ENCODE results near the gene ANO2.

ANO2 gene

GRCh38 chr12:5631497-5631896, 313.6 kb downstream of the ANO2 start:
- TF ChIP-seq TEAD4 (IDR thresholded peaks at IDR 0.05): no peak
- TF ChIP-seq, protein P1, sequence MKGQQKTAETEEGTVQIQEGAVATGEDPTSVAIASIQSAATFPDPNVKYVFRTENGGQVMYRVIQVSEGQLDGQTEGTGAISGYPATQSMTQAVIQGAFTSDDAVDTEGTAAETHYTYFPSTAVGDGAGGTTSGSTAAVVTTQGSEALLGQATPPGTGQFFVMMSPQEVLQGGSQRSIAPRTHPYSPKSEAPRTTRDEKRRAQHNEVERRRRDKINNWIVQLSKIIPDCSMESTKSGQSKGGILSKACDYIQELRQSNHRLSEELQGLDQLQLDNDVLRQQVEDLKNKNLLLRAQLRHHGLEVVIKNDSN (IDR thresholded peaks at IDR 0.05): no peak
- TF ChIP-seq TCF12 (IDR thresholded peaks at IDR 0.05; ENCODE audit: low read depth): no peak
- no peak for TF ChIP-seq NFIC (IDR thresholded peaks at IDR 0.05)
- no peak for TF ChIP-seq EGR1 (IDR thresholded peaks at IDR 0.05)
- no peak for TF ChIP-seq RAD21 (IDR thresholded peaks at IDR 0.05; ENCODE audit: low read depth)
- no peak for TF ChIP-seq CEBPB (IDR thresholded peaks at IDR 0.05)
- TF ChIP-seq FOXM1 (IDR thresholded peaks at IDR 0.05; ENCODE audit: borderline replicate concordance, low read depth): no peak
- no peak for TF ChIP-seq YY1 (IDR thresholded peaks at IDR 0.05; ENCODE audit: low read depth)
- TF ChIP-seq, protein P2, sequence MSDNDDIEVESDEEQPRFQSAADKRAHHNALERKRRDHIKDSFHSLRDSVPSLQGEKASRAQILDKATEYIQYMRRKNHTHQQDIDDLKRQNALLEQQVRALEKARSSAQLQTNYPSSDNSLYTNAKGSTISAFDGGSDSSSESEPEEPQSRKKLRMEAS (IDR thresholded peaks at IDR 0.05): no peak
- TF ChIP-seq CREB1 (IDR thresholded peaks at IDR 0.05; ENCODE audit: low read depth): no peak
- no peak for TF ChIP-seq ZBTB7A (IDR thresholded peaks at IDR 0.05; ENCODE audit: low read depth)
- TF ChIP-seq EP300 (IDR thresholded peaks at IDR 0.05; ENCODE audit: borderline replicate concordance): no peak
- TF ChIP-seq REST (IDR thresholded peaks at IDR 0.05; ENCODE audit: low read depth): no peak

DNA sequence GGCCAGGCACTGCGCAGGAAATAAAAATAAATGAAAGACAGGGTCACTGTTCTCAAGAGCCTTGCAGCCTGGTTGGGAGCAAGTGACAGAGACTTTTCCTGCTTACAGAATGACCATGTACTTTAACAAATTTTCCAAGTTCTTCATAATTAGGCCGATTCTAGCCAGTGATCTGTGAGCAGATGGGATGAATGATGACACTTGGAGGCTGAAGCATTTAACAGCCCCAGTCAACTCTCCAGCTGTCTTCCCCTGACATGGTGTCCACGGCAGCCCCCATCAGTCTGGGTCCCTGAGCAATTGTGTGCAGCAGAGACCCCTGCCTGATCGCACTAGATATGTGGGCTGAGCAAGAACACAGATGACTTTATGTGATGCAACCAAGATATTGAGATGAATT, 314.3 kb downstream of the ANO2 start:
- no peak for TF ChIP-seq ZBTB7A (IDR thresholded peaks at IDR 0.05; ENCODE audit: low read depth)
- TF ChIP-seq CEBPB (IDR thresholded peaks at IDR 0.05): no peak
- no peak for TF ChIP-seq FOXM1 (IDR thresholded peaks at IDR 0.05; ENCODE audit: borderline replicate concordance, low read depth)
- TF ChIP-seq CREB1 (IDR thresholded peaks at IDR 0.05; ENCODE audit: low read depth): no peak
- no peak for TF ChIP-seq REST (IDR thresholded peaks at IDR 0.05; ENCODE audit: low read depth)
- TF ChIP-seq, protein P1 (IDR thresholded peaks at IDR 0.05): no peak
- TF ChIP-seq TEAD4 (IDR thresholded peaks at IDR 0.05): no peak
- no peak for TF ChIP-seq NFIC (IDR thresholded peaks at IDR 0.05)

DNA sequence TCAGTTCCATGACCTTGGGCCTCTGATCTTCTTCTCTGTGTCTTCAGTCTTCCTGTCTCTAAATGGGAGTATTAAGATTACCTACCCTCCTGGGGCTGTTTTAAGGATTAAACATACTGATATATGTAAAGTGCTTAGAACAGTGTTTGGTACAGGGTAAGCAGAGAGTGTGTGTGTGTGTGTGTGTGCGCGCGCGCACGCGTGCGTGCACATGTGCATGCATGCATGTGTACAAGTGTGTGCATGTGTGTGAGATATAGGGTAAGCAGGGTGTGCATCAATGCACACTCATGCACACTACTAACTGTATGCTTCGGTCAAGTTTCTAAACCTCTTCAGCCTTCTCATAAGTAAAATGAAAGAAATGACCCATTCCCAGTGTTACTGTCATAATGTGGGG, 316.6 kb downstream of the ANO2 start:
- TF ChIP-seq, protein P2 (IDR thresholded peaks at IDR 0.05): no peak
- TF ChIP-seq RAD21 (IDR thresholded peaks at IDR 0.05; ENCODE audit: low read depth): no peak
- no peak for TF ChIP-seq TEAD4 (IDR thresholded peaks at IDR 0.05)
- TF ChIP-seq CREB1 (IDR thresholded peaks at IDR 0.05; ENCODE audit: low read depth): no peak
- no peak for TF ChIP-seq TCF12 (IDR thresholded peaks at IDR 0.05; ENCODE audit: low read depth)
- TF ChIP-seq EGR1 (IDR thresholded peaks at IDR 0.05): no peak
- TF ChIP-seq NFIC (IDR thresholded peaks at IDR 0.05): no peak
- TF ChIP-seq TAF1 (IDR thresholded peaks at IDR 0.05; ENCODE audit: low read depth): no peak
- no peak for TF ChIP-seq ZBTB7A (IDR thresholded peaks at IDR 0.05; ENCODE audit: low read depth)
- TF ChIP-seq, protein P1 (IDR thresholded peaks at IDR 0.05): no peak
- no peak for TF ChIP-seq CEBPB (IDR thresholded peaks at IDR 0.05)
- no peak for TF ChIP-seq REST (IDR thresholded peaks at IDR 0.05; ENCODE audit: low read depth)
- no peak for TF ChIP-seq YY1 (IDR thresholded peaks at IDR 0.05; ENCODE audit: low read depth)
- no peak for TF ChIP-seq FOXM1 (IDR thresholded peaks at IDR 0.05; ENCODE audit: borderline replicate concordance, low read depth)
- no peak for TF ChIP-seq EP300 (IDR thresholded peaks at IDR 0.05; ENCODE audit: borderline replicate concordance)

DNA sequence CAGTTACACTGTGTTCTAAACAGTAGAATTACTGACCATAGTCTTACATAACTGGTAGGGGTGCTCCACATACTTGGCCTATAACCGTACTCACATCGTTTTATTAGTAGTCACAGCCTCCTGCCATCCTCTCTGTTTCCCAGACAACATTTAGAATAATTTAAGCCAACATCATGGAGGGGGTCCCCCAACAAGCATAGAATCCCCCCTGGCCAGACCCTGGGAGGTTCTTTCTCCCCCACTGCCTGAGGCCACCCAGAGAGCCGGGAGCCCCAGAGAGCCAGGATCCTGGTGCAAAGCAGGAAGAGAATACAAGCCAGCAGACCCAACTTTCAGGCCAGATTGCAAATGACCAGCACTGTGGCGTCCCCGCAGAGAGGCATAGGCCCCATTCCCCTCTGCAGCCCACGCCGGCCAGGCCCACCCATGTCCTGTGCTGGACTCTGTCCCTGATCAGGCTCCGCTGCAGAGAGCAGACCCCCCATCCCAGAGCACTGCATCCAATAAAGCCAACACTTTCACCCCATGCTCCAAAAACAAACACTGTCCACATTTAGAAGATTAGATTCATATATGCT, 317.9 kb downstream of the ANO2 start:
- TF ChIP-seq TAF1 (IDR thresholded peaks at IDR 0.05; ENCODE audit: low read depth): no peak
- TF ChIP-seq, protein P1 (IDR thresholded peaks at IDR 0.05): no peak
- no peak for TF ChIP-seq CEBPB (IDR thresholded peaks at IDR 0.05)
- TF ChIP-seq, protein P2 (IDR thresholded peaks at IDR 0.05): no peak
- no peak for TF ChIP-seq CREB1 (IDR thresholded peaks at IDR 0.05; ENCODE audit: low read depth)
- TF ChIP-seq FOXM1 (IDR thresholded peaks at IDR 0.05; ENCODE audit: borderline replicate concordance, low read depth): no peak
- no peak for TF ChIP-seq RAD21 (IDR thresholded peaks at IDR 0.05; ENCODE audit: low read depth)
